Urothelium cell line (cell line): Measurements from ENCODE around the gene CFAP119.
"Not testable (repeated sequence)": the region's sequence is repeated elsewhere in the genome, so short reads cannot be mapped to it uniquely, and the experiment has no call there.

Source experiments
- DNase-seq: peaks from one replicate; pipeline ENCODE4 v3.0.0; 2011; ENCODE audit warnings: low spot score, mixed read lengths
- FAIRE-seq: peaks from 2 replicates; lab custom pipeline; 2011; peaks lifted over from hg19 to GRCh38; lab: Jason Lieb, UNC

The CFAP119 gene

GRCh38 chr16:30761928-30762902, at the start of gene CFAP119, which contains the start of gene RNF40:
Gene CFAP119 (minus strand): TSS chr16:30762062. CDS start chr16:30761748, 314 bp downstream.
Gene RNF40 (plus strand): TSS chr16:30762322. CDS start chr16:30762546, 224 bp downstream.
- FAIRE-seq (no peak), DNase-seq (peak; percentile 96)

DNA sequence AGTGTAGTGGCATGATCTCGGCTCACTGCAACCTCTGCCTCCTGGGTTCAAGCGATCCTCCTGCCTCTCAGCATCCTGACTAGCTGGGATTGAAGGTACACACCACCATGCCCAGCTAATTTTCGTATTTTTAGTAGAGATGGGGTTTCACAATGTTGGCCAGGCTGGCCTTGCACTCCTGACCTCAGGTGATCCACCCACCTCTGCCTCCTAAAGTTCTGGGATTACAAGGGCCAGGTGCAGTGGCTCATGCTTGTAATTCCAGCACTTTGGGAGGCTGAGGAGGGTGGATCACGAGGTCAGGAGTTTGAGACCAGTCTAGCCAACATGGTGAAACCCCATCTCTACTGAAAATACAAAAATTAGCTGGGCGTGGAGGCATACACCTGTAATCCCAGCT, 47.8 kb upstream of the CFAP119 start:
- not testable (repeated sequence) for DNase-seq, FAIRE-seq

DNA sequence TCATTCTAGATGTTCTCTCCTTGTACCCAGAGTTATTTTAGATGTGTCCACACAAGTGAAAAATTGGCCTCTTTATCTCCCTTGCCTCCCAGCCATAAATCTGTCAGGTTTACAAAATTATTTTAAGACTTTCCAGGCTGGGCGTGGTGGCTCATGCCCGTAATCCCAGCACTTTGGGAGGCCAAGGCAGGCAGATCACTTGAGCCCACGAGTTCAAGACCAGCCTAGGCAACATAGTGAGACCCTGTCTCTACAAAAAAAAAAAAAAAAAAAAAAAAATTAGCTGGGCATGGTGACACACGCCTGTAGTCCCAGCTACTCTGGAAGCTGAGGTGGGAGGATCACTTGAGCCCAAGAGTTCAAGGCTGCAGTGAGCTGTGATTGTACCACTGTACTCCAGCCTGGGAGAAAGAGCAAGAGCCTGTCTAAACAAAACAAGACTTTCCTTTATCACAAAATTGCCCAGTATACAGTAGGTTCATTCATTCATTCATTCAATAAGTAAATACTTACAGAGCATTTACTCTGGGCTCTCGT, 47.1 kb upstream of the CFAP119 start:
- not testable (repeated sequence) for DNase-seq, FAIRE-seq

- no peak for FAIRE-seq
- DNase-seq: no peak
These were observed 46.3 kb upstream of the CFAP119 start for GRCh38 chr16:30808146-30808545.

DNA sequence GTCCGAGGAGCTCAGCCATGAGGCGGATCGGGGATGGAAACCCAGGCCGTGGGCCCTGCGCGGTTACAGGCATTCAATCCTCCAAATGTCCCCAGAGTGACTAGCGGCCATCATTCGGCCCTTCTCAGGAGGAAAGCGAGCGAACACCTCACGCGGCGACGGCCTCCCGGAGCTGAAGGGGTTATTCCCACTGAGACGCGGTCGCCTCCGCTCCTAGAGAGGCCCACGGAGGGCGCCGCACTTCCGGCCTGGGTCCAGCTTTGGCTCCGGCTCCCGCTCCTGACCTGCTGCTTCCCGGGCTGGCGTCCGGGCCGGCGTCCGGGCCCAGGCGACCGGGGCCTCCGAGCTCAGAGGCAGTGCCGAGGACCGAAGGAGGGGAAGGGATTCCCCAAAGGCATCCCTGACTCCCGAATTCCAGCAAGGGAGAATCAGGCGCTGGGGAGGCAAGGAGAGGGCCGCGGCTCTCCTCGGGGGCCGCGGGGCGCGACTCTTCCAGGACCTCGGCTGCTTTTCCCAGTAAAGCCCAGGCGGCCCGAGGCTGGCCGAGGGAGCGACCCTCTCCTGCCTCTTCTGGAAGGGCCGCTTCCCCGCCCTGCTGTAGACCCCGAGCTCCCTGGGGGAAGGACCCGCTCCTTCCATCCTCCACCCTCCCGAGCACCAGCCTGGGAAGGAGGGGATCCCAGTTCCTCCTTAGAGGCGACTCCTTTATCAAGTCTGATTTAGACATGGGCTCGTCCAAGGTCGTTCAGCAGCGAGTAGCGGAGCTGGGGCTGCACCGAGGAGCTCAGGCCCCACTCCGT, 43.7 kb upstream of the CFAP119 start:
- FAIRE-seq: no peak
- DNase-seq: peak; percentile 89

DNA sequence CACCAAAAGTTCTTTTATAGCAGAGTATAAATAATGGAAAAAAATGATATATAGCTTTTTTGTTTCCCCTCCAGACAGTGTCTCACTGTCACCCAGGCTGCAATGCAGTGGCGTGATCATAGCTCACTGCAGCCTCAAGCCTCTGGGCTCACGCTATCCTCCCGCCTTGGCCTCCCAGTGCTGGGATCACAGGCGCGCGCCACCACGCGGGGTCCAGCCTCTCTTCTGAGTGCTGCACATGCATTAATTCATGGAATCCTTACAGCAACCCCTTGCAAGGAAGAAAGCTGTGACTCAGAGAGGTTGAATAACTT, 43.2 kb upstream of the CFAP119 start:
- DNase-seq (no peak), FAIRE-seq (no peak)

DNA sequence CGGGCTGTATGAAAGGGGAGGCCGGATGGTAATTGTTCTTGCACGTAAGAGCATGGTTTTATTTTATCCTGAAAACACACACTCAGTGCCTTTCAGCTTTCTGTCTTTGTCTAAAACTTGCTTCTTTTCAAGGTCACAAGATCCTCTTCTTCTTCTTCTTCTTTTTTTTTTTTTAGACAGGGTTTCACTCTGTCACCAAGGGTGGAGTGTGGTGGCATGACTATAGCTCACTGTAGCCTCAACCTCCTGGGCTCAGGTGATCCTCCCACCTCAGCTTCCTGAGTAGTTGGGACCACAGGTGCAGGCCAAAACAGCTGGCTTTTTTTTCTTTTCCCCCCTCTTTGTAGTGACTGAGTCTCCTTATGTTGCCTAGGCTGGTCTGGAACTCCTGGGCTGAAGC, 41.1 kb upstream of the CFAP119 start:
- DNase-seq: no peak

DNA sequence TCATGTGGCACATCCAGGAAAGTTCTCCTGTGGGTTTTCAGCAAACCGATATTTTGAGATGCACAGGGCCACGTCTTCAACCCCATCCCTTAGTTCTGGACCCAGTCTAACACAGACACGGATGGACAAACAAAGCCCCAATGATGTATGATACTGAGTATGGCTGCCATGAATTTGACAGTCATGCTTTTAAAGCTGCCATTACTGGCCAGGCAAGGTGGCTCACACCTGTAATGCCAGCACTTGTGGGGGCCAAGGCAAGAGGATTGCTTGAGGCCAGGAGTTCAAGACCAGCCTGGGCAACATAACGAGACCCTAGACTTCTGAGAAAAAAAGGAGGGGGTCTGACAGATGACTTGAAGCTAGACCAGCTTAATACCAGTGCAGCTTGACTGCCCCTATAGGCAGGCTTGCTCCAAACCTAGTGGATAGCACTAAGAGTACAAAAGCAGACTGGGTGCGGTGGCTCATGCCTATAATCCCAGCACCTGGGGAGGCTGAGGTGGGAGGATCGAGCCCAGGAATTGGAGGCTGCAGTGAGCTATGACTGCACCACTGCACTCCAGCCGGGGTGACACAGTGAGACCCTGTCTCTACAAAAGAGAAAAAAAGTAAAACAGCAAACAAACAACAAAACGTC, 35.9 kb upstream of the CFAP119 start:
- DNase-seq (no peak), FAIRE-seq (no peak)

More for the DNA sequence above, 41.1 kb upstream of the CFAP119 start:
- no peak for FAIRE-seq

DNA sequence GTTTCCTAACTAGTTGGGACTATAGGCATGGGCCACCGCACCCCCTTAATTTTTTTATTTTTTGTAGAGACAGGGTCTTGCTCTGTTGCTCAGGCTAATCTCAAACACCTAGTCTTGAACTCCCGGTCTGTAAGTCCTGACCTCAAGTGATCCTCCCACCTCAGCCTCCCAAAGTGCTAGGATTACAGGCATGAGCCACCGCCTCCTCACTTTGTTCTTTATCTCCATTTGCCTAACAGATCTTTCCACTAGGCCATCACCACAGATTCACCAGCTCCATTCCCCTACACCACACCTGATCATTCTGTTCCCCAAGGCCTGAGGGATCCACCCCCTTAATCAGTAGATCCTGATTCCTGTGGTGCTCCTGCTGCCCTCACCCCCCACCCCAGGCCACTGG, 32.8 kb upstream of the CFAP119 start:
- DNase-seq (no peak), FAIRE-seq (no peak)

DNA sequence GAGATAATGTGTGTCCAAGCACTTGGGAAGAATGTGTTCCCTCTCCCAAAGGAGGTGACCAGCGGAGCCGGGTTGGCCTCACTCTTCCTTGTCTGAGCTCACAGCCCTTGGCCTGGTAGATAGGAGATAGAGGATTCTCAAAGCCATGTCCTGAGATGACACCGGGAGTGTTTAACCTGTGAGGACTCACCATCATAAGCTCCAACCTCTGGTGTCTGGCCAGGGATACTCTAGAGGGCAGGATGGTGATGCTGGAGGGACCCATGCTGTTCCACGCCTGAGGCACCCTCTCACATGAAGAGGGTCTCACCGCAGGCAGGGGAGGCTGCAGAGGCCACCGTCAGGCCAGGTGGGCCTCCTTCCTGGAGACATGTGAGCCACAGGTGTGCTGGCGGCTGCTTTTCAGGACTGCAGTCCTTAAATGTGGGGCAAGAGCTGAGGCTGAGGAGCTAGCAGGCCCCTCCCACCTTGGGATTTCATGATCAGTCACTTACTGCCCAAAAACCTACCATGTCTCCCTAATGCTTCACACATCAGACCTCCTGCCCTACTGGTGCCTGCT, 31.7 kb upstream of the CFAP119 start:
- FAIRE-seq (no peak), DNase-seq (no peak)

DNA sequence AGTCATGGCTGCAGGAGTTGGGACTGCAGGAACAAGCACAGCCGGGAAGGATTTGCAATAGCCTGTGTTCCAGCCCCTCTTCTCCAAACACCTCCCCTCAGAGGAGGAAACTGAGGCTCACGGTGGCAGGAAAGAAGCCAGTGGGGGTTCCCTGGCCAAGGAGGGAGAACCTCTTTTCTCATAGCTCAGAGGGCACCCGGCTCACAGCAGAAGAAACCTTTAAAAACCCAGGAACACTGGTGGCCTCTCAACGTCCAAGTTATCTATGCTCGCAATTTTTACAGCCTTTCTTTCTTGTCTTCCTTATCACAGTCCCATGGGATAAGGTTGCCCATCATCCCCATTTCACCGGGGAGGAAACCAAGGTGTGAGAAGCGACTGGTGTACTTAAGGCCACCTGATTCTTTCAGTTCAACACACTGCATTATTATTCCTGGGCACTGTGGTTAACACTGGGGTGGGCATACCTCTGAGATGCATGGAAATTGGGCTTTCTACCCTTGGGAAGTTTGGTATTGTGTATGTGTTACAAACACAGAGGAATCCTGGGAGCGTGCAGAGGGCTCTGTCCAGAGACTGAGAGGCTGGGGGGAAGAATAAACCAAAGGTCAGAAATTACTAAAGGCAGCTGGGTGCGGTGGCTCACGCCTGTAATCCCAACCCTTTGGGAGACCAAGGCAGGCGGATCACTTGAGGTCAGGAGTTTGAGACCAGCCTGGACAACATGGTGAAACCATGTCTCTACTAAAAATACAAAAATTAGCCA, 25.9 kb upstream of the CFAP119 start:
- FAIRE-seq: no peak
- no peak for DNase-seq

- FAIRE-seq (no peak), DNase-seq (peak; percentile 67)
These were observed 25.2 kb upstream of the CFAP119 start, which contains the start of gene ZNF629 for GRCh38 chr16:30786936-30787612. Gene ZNF629 (minus strand): TSS chr16:30787205. CDS start chr16:30784482, 2,723 bp downstream.

GRCh38 chr16:30786115-30786935, 24.5 kb upstream of the CFAP119 start:
- DNase-seq: peak; percentile 63
- no peak for FAIRE-seq

DNA sequence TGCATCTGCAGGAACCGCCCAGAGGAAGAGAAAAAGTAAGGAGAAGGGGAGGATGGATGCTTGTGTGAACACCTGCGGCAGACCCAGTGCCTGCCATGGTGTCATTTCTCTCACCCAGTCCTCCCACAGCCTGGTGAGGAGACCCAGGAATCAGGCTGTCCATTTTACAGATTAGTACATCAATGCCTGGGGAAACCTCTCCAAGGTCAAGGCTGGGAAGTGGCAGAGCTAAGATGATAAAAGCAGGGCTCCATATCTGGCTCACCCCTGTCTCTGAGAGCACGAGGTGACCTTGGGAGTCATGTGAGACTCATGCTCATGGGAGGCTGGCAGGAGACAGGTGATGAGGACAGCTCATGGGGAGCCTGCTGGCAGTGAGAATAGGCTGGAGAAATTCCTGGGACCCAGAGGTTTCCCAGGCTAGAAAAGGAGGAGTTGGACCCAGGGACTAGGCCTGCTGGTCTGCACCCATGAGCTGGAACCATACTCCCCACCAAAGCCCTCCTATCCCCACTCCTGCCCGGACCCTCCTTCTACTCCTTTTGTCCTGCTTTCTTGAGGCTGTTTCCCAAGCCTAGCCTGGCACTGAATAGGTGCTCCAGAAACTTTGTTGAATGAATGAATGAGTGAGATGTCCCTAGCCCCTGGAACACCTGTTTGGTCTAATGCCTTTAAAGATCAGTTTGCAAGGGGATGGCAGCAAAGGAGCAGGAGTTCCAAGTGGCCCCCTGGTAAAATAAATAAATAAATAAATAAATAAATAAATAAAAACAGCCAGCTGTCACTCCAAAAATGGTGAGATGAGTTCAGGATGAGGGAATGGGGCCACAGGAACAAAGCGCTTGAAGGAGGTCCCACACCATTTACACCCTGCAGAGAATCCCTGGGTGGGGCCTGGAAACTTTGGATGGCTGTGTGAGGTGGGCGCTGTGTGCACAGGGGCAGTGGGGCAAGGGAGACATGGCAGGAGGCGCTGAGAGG, 23.6 kb upstream of the CFAP119 start:
- FAIRE-seq (no peak), DNase-seq (no peak)

GRCh38 chr16:30784215-30784614, 22.4 kb upstream of the CFAP119 start:
- DNase-seq: no peak
- no peak for FAIRE-seq

GRCh38 chr16:30783280-30784109, 21.6 kb upstream of the CFAP119 start:
- FAIRE-seq: no peak

More at GRCh38 chr16:30783280-30784109, 21.6 kb upstream of the CFAP119 start:
- DNase-seq: no peak
